ENCODE data around the gene PDGFA. TPM values are rescaled to one million over a fixed set of nuclear protein-coding genes. Genes with fewer than 3 reads are reported as not detected.

PDGFA gene
- total RNA-seq, 1 experiment from 2014 or later = 129 TPM

DNA sequence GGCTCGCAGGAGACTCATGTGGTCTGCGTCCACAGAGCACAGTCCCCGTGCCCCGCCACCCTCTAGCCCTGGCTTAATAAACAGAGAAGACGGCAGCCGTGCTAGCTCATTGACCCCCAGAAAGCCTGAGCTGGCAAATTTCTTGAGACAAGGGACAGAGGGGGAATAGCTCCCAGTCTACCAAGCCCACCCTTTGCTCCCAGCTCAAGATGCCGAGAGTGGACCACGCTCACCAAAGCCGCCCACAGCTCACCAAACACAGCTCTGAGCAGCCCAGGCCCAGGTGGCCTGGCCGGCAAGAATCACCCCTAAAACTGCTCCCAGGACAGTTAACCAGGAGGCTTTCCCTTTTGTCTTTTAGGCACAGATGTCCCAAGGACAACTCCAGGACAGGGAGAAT lies 5.4 kb downstream of the PDGFA start:
- H3K9me3 Mint-ChIP-seq = no peaks in the 10 kb centered on the region
- peak overlapping the region; percentile 71 for H3K4me3 Mint-ChIP-seq
- DNase-seq (ENCODE audit: low spot score) (no peak), ATAC-seq (no peak)
- TF ChIP-seq NFATC4 (CRISPR knock-in tag; IDR thresholded peaks at IDR 0.05) = no peak
- no peak for TF ChIP-seq PRRX2 (CRISPR knock-in tag; IDR thresholded peaks at IDR 0.05)
- no peak for TF ChIP-seq MXD4 (CRISPR knock-in tag; IDR thresholded peaks at IDR 0.05; ENCODE audit: borderline replicate concordance)
- peaks cover 34% of the 10 kb centered on the region for H3K4me1 Mint-ChIP-seq
- CTCF ChIA-PET = interaction anchor here (0.9 to 1.7 kb wide), 4 partner anchors 182 to 192 kb away, joined by 3 to 11 read pairs (median 4); no protein-coding TSS in a partner anchor
- peaks cover 16% of the 10 kb centered on the region; the same call in 1 of the 2 replicates for H3K36me3 Mint-ChIP-seq
- peaks cover 5% of the 10 kb centered on the region for H3K27me3 Mint-ChIP-seq (ENCODE audit: low read depth)
- H3K27ac Mint-ChIP-seq = peak overlapping the region; percentile 92
- POLR2A ChIA-PET = no interaction called here

DNA sequence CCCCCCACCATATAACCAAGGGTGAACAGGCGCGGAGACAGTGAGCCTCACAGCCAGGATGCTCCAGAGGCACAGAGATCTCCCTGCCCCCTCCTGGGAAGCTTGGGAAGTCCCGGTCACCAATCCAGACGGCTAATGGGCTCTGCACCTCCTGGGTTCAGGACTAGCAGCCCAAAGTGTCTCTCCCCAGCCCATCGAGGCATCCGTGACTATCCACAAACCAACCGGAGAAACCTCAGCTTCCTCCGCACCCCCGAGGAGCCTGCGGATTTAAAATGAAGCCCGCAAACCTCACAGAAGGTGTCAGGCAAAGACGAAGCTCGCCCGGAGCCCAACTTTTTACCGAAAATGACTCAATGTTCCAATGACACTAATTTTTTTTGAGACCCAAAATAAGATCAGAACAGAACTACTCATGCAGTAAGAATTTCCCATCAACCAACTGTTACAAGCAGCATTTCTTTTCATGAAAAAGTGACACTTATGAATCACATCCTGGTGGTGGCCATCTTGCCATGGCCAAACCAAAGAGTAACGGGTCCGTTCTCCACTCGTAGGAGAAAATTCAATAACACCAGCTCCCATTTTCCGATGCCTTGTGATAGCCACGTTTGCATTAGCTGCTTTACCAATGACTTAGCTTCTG lies 6.0 kb downstream of the PDGFA start:
- Mint-ChIP-seq H3K36me3 (peaks cover 17% of the 10 kb centered on the region; the same call in 1 of the 2 replicates), H3K27ac (peak overlapping the region; percentile 88), H3K27me3 (ENCODE audit: low read depth) (peaks cover 5% of the 10 kb centered on the region), H3K9me3 (no peaks in the 10 kb centered on the region), H3K4me3 (peak overlapping the region; percentile 32), H3K4me1 (peaks cover 34% of the 10 kb centered on the region)
- ChIA-PET POLR2A (no interaction called here), CTCF (interaction anchor here (0.6 to 1.4 kb wide), 5 partner anchors 62 to 1606 kb away, joined by 3 to 4 read pairs (median 3); no protein-coding TSS in a partner anchor)
- no peak for TF ChIP-seq NR3C1 (CRISPR knock-in tag; conservative IDR thresholded peaks at IDR 0.05; ENCODE audit: low read depth)
- no peak for TF ChIP-seq HMGA2 (CRISPR knock-in tag; IDR thresholded peaks at IDR 0.05)
- TF ChIP-seq, protein P1, sequence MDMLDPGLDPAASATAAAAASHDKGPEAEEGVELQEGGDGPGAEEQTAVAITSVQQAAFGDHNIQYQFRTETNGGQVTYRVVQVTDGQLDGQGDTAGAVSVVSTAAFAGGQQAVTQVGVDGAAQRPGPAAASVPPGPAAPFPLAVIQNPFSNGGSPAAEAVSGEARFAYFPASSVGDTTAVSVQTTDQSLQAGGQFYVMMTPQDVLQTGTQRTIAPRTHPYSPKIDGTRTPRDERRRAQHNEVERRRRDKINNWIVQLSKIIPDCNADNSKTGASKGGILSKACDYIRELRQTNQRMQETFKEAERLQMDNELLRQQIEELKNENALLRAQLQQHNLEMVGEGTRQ (CRISPR knock-in tag; IDR thresholded peaks at IDR 0.05) = no peak
- TF ChIP-seq GABPB1 (CRISPR knock-in tag; IDR thresholded peaks at IDR 0.05) = no peak
- TF ChIP-seq, protein P2, sequence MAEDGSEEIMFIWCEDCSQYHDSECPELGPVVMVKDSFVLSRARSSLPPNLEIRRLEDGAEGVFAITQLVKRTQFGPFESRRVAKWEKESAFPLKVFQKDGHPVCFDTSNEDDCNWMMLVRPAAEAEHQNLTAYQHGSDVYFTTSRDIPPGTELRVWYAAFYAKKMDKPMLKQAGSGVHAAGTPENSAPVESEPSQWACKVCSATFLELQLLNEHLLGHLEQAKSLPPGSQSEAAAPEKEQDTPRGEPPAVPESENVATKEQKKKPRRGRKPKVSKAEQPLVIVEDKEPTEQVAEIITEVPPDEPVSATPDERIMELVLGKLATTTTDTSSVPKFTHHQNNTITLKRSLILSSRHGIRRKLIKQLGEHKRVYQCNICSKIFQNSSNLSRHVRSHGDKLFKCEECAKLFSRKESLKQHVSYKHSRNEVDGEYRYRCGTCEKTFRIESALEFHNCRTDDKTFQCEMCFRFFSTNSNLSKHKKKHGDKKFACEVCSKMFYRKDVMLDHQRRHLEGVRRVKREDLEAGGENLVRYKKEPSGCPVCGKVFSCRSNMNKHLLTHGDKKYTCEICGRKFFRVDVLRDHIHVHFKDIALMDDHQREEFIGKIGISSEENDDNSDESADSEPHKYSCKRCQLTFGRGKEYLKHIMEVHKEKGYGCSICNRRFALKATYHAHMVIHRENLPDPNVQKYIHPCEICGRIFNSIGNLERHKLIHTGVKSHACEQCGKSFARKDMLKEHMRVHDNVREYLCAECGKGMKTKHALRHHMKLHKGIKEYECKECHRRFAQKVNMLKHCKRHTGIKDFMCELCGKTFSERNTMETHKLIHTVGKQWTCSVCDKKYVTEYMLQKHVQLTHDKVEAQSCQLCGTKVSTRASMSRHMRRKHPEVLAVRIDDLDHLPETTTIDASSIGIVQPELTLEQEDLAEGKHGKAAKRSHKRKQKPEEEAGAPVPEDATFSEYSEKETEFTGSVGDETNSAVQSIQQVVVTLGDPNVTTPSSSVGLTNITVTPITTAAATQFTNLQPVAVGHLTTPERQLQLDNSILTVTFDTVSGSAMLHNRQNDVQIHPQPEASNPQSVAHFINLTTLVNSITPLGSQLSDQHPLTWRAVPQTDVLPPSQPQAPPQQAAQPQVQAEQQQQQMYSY (CRISPR knock-in tag; IDR thresholded peaks at IDR 0.05) = no peak
- TF ChIP-seq KAT7 (CRISPR knock-in tag; IDR thresholded peaks at IDR 0.05; ENCODE audit: borderline replicate concordance) = no peak
- TF ChIP-seq TP53 (CRISPR knock-in tag; IDR thresholded peaks at IDR 0.05) = no peak
- DNase-seq (ENCODE audit: low spot score) (no peak), ATAC-seq (no peak)

DNA sequence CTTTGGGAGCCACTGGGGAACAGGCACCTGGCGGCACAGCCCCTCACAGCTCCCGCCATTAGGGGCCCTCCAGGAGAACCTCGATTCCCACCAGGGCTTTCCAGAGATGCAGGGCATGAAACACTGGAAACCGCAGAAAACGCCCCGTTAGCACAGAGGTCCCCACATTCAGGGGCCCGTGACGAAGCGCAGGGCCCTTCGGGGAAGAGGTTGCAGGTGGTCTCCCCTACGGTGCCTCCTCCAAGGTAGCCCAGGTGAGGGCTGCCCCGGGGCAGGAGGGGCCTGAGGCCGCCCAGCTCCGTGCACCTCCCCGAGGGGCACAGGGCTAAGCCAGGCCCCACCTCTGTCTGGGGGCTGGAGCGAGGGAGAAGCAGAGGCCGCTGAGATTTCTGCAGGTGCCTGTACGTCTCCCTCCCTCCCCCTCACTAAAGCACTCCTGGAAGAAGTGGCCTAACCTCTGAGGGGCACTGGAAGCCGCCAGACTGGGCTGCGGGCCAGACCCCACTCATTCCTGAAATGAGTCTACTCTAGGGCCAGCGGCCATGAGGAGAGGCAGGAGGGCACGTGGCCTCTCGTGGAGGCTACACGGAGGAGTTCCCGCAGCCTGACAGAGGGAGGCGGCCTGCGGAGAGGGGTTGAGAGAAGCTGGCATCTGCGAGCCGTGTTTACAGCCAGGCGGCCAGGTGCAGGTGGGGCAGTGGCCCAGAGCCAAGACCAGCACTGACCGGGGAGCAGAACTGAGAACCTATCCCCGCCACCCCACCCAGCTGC lies 6.9 kb downstream of the PDGFA start:
- Mint-ChIP-seq H3K27ac (peak overlapping the region; percentile 89), H3K27me3 (ENCODE audit: low read depth) (peaks cover 1% of the 10 kb centered on the region; the same call in 1 of the 2 replicates), H3K9me3 (no peaks in the 10 kb centered on the region), H3K4me1 (peaks cover 34% of the 10 kb centered on the region), H3K36me3 (peaks cover 17% of the 10 kb centered on the region; the same call in 1 of the 2 replicates), H3K4me3 (no peak overlapping the region)
- ChIA-PET CTCF (interaction anchor here (1.3 to 1.4 kb wide), 2 partner anchors 61 to 191 kb away, joined by 3 to 4 read pairs; no protein-coding TSS in a partner anchor), POLR2A (no interaction called here)
- no peak for DNase-seq (ENCODE audit: low spot score)
- no peak for ATAC-seq
- TF ChIP-seq, protein P3, sequence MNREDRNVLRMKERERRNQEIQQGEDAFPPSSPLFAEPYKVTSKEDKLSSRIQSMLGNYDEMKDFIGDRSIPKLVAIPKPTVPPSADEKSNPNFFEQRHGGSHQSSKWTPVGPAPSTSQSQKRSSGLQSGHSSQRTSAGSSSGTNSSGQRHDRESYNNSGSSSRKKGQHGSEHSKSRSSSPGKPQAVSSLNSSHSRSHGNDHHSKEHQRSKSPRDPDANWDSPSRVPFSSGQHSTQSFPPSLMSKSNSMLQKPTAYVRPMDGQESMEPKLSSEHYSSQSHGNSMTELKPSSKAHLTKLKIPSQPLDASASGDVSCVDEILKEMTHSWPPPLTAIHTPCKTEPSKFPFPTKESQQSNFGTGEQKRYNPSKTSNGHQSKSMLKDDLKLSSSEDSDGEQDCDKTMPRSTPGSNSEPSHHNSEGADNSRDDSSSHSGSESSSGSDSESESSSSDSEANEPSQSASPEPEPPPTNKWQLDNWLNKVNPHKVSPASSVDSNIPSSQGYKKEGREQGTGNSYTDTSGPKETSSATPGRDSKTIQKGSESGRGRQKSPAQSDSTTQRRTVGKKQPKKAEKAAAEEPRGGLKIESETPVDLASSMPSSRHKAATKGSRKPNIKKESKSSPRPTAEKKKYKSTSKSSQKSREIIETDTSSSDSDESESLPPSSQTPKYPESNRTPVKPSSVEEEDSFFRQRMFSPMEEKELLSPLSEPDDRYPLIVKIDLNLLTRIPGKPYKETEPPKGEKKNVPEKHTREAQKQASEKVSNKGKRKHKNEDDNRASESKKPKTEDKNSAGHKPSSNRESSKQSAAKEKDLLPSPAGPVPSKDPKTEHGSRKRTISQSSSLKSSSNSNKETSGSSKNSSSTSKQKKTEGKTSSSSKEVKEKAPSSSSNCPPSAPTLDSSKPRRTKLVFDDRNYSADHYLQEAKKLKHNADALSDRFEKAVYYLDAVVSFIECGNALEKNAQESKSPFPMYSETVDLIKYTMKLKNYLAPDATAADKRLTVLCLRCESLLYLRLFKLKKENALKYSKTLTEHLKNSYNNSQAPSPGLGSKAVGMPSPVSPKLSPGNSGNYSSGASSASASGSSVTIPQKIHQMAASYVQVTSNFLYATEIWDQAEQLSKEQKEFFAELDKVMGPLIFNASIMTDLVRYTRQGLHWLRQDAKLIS (CRISPR knock-in tag; IDR thresholded peaks at IDR 0.05; ENCODE audit: borderline replicate concordance) = no peak
- no peak for TF ChIP-seq NR1H2 (CRISPR knock-in tag; IDR thresholded peaks at IDR 0.05)
- no peak for TF ChIP-seq KAT7 (CRISPR knock-in tag; IDR thresholded peaks at IDR 0.05; ENCODE audit: borderline replicate concordance)
- TF ChIP-seq, protein P4, sequence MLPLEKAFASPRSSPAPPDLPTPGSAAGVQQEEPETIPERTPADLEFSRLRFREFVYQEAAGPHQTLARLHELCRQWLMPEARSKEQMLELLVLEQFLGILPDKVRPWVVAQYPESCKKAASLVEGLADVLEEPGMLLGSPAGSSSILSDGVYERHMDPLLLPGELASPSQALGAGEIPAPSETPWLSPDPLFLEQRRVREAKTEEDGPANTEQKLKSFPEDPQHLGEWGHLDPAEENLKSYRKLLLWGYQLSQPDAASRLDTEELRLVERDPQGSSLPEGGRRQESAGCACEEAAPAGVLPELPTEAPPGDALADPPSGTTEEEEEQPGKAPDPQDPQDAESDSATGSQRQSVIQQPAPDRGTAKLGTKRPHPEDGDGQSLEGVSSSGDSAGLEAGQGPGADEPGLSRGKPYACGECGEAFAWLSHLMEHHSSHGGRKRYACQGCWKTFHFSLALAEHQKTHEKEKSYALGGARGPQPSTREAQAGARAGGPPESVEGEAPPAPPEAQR (CRISPR knock-in tag; IDR thresholded peaks at IDR 0.05) = no peak
- no peak for TF ChIP-seq TEAD1 (CRISPR knock-in tag; IDR thresholded peaks at IDR 0.05)
- TF ChIP-seq, protein P5, sequence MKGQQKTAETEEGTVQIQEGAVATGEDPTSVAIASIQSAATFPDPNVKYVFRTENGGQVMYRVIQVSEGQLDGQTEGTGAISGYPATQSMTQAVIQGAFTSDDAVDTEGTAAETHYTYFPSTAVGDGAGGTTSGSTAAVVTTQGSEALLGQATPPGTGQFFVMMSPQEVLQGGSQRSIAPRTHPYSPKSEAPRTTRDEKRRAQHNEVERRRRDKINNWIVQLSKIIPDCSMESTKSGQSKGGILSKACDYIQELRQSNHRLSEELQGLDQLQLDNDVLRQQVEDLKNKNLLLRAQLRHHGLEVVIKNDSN (CRISPR knock-in tag; IDR thresholded peaks at IDR 0.05) = no peak
- no peak for TF ChIP-seq SMAD3 (CRISPR knock-in tag; IDR thresholded peaks at IDR 0.05; ENCODE audit: borderline replicate concordance)
- TF ChIP-seq, protein P6, sequence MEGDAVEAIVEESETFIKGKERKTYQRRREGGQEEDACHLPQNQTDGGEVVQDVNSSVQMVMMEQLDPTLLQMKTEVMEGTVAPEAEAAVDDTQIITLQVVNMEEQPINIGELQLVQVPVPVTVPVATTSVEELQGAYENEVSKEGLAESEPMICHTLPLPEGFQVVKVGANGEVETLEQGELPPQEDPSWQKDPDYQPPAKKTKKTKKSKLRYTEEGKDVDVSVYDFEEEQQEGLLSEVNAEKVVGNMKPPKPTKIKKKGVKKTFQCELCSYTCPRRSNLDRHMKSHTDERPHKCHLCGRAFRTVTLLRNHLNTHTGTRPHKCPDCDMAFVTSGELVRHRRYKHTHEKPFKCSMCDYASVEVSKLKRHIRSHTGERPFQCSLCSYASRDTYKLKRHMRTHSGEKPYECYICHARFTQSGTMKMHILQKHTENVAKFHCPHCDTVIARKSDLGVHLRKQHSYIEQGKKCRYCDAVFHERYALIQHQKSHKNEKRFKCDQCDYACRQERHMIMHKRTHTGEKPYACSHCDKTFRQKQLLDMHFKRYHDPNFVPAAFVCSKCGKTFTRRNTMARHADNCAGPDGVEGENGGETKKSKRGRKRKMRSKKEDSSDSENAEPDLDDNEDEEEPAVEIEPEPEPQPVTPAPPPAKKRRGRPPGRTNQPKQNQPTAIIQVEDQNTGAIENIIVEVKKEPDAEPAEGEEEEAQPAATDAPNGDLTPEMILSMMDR (IDR thresholded peaks at IDR 0.05) = no peak
